Dermis microvascular lymphatic vessel endothelial cell (primary cell): Measurements from ENCODE around the gene TBCE. TPM values are rescaled to one million over a fixed set of nuclear protein-coding genes. Genes with fewer than 3 reads are reported as not detected.

ENCODE experiments used
- DNase-seq, 2 donors: peaks; one replicate each; pipeline versions ENCODE4 v3.0.0 to v3.0.0-alpha.2; 2010; ENCODE audit warnings: low read depth in 2 of 2
- total RNA-seq: library from RNA; depleted of rRNA; stranded (reverse); fragments of >200 nt; gene quantifications from 2 replicates; pipeline ENCODE4 v1.2.1, GENCODE V29; 2014

The TBCE gene
- total RNA-seq, 1 donor from 2014 or later: 12.3 TPM

- no peak for DNase-seq
These were observed 42.0 kb downstream of the TBCE start for GRCh38 chr1:235409042-235409820.

DNA sequence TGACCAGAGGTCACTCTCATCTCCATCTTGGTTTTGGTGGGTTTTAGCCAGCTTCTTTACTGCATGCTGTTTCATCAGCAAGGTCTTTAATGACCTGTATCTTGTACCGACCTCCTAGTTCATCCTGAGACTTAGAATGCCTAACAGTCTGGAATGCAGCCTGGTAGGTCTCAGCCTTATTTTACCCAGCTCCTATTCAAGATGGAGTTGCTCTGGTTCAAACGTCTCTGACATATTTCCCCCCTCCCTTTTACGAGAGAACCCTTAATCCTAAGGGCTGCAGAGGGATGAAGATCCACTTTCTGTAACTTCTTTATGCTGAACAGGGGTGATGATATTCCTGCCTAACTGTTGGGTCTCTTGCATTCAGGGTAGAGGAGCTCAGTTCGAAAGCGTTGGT is 43.2 kb downstream of the TBCE start:
- DNase-seq: no peak

DNA sequence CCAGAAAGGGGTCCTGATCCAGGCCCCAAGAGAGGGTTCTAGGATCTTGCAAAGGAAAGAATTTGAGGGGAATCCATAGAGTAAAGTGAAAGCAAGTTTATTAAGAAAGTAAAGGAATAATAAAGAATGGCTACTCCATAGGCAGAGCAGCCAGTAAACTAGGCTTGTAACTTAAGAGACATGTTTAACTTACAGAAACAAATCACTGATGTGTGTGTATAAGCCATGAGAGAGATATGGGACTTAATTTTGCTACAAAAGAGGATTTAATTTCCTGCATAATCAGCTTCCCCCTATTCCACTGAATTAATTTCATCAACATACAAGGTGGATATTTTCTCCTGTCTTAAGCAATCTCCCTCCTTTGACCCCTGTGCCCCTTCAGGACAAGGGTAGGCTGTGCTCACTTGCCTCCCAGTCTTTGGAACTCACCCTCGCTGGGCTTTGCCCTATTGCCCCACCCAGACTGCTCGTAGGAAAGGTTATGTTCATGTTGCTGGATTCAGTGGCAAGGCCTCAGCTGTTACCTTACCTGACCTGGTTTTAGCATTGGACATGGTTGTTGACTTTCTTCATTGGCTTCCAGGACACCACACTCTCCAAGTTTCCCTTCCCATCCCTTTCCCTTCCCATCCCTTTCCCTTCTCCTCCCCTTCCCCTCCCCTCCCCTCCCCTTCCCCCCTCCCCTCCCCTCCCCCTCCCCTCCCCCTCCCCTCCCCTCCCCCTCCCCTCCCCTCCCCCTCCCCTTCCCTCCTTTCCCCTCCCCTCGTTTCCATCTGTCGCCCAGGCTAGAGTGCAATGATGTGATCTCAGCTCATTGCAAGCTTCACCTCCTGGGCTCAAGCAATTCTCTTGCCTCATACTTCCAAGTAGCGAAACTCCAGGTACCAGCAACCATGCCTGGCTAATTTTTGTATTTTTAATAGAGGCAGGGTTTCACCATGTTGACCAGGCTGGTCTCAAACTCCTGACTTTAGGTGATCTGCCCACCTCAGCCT is 44.6 kb downstream of the TBCE start:
- peak in 1 of 2 donors; percentile 6 for DNase-seq

DNA sequence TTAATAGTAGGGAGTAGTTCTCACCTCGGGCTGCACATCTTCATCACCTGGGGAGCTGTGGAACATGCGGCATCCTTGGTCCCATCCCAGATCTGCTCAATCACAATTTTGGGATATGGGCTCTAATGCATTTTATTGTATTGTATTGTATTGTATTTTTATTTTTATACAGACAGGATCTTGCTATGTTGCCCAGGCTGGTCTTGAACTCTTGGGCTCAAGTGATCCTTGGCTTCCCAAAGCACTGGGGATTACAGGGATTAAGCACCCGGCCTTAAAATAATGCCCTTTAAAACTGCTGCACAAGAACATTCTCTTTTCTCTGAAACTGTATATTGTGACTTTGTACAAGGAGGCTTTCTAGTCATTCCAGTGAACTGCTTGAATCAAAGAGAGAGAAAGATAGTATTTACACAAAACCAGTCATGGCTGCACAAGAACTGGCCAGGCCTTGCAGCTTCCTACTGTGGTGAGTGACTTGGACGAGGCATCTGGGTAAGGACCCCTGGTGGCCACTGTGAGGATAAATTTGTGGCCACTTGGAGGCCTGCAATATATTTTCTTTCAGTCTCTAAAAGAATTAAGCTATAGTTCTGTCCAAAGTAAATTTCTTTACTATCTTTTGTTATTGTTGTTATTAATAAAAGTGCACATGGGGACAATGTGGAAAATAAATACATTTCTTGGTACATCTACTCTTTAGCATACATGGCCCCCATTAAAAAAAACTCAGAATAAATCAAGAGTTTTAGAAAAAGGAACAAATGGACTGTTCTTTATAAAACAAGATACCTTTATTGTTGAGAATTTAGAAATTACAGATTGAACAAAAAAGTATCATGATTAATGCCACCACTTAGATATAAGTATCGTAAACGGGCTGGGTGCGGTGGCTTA is 48.0 kb downstream of the TBCE start:
- DNase-seq: peak; percentile 60 to 81

GRCh38 chr1:235416662-235417049 is 49.4 kb downstream of the TBCE start:
- DNase-seq: no peak

DNA sequence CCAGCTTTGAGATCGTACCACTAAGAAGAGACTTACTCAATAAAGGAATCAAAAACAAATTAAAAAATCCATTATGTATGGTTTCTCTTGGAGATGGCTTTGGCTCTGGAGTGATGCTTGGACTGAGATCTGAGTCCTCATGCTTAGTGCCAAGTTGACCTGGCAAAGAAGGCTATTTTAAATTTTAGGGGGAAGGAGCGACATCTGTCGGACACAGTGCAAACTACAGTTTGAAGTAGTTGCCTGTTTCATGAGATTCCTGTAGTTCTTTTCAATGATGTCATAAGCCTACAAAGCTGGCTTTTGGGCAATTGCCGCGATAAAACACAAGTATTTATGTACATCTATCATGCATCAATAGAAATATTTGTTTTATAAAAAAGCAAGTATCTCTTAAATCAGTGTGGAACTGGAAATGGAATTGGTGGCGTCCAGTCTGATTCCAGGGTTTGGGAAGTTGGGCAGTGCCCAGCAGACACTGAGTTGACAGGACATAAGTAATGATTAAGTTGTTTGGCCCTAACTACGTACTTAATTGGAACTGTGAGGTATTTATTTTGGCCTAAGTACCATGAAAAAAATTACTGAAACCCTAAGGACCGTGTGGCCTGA is 50.0 kb downstream of the TBCE start:
- DNase-seq: peak; percentile 61 to 69

DNA sequence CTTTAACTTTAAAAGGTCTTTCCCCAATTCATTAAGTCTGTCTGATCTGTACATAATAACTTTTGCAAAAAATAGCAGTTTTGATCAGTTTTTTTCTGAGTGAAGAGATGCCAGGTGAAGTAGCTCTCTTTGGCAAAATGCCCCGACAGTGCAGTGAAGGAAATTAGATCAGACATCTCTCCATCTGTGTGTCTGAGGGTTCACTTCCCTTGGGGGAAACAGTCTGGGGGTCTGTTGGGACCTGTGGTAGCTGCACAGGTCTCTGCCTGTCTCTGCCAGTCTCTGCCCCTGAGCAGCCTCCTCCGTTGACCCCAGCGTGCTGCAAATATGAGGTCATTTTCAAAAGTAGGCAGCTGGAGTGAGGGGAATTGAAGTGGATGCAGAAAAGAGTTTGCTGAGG is 54.5 kb downstream of the TBCE start:
- peak in 1 of 2 donors; percentile 25 for DNase-seq

DNA sequence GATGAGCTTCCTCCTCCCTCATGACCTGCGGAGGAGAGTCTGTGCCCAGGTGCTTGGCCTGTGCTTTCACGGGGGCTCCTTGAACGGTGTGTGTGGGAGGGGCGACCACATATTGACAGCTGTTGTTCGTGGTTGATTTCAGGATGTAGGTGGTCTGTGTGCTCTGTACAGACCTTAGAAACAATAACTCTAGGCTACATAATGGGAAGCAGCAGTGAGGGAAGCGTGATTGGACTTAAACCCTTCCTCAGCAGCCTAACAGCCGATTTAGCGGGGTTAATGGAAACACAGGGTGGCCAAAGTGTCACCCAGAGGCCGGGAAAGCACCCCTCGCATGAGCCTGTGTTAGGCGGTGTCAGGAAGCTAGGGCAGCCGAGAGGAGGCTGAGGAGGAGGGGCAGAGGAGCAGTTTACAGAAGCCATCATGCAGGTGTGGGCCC is 56.0 kb downstream of the TBCE start:
- no peak for DNase-seq

GRCh38 chr1:235424092-235424491 is 56.9 kb downstream of the TBCE start:
- no peak for DNase-seq

DNA sequence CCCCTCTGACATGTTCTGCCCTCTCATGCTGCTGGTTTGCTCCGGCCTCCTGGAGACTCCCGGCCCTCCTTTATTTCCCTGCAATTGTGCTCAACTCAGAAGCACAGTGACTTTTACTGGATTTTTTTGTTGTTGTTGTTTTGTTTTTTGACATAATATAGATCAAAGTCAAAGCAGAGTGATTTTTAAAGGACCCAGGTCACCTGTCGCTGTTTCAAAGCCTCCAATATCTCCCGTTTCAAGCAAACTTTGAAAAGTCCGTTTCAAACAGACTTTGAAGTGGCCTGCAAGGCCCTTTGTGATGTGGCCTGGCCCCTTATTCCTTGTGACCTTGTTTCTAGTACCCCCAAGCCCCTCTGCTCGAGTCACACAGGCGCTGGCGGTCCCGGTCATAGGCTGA is 58.1 kb downstream of the TBCE start:
- DNase-seq: no peak

DNA sequence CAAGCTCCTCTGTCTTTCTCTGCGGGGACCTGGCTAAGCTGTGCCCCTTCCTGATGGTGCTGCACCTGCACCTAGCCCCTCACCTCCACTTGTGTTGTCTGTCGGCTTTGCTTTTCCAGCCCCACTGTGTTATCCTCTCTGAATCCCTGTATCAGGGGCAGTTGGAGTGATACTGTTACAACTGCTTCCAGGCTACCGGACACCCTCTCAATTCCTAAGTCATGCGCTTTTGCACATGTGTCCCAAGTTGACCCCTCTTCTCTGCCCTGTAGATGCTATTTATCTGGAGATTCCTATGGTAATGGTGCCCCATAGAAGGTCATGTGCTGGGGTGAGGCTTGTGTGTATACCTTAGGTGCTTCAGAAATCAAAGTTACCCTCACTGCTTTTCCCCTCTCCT is 58.9 kb downstream of the TBCE start:
- no peak for DNase-seq

DNA sequence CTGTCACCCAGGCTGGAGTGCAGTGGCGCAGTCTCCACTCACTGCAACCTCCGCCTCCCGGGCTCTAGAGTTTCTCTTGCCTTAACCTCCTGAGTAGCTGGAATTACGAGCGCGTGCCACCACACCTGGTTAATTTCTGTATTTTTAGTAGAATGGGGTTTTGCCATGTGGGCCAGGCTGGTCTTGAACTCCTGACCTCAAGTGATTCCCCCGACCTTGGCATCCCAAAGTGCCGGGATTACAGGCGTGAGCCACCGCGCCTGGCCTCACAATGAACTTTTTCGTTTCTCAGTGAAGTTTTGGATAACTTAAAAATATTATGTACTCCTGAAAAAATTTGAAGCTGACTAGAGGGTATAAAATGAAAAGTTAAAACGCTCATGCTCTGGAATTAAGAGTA is 59.5 kb downstream of the TBCE start:
- no peak for DNase-seq

- no peak for DNase-seq
These were observed 60.2 kb downstream of the TBCE start for GRCh38 chr1:235427447-235427846.

DNA sequence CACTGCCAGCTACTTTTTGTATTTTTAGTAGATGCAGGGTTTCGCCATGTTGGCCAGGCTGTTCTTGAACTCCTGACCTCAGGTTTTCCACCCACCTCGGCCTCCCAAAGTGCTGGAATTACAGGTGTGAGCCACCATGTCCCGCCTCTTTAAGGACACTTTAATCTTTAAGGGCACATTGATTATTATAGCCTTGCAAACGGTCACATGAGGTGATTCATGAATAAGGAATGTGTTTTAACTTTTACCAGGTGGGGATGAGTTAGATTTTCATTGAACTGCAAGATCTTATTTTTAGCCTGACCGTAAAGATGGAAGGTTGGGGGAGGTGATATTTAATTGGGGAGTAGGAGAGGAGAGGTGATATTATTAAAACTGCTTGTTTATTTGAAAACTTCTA is 61.9 kb downstream of the TBCE start:
- no peak for DNase-seq

- peak in 1 of 2 donors; percentile 30 for DNase-seq
These were observed 63.8 kb downstream of the TBCE start for GRCh38 chr1:235430991-235431390.

GRCh38 chr1:235434001-235434400 is 66.8 kb downstream of the TBCE start:
- DNase-seq: no peak

DNA sequence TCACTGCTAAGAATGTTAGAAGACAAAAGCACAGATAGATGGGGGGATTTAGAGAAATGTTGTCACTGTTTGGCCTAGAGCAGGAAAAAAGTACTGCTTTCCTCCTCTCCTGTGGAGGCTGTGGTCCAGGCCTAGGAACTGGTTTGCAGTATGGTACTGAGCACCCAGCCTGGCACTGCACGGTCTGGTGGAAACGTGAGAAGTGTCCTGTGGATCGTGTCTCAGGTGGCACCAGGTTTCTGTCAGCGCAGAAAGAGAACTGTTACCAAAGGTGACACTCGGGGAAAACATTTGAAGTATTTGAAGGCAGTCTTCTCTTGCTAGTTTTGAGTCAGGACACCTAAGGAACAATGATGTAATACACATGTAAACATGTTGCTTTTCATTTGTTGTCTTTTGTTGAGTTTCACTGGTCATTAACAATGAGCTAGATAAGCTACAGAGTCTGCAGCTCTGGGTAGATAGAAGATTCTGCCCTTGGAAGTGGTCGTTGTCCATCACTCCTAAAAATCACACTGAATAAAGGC is 74.0 kb downstream of the TBCE start:
- DNase-seq: no peak

- peak in 1 of 2 donors; percentile 54 for DNase-seq
These were observed 75.7 kb downstream of the TBCE start for GRCh38 chr1:235442788-235443429.

GRCh38 chr1:235448616-235449015 is 81.4 kb downstream of the TBCE start:
- peak; percentile 59 to 60 for DNase-seq

- no peak for DNase-seq
These were observed 83.2 kb downstream of the TBCE start for GRCh38 chr1:235450433-235450832.
